ENCODE data around the gene GSKIP.

GSKIP gene

GRCh38 chr14:96376093-96376492 lies 12.8 kb downstream of the GSKIP start:
- H3K36me3 ChIP-seq (ENCODE audit: insufficient read depth, low read length), result no peaks in the 10 kb centered on the region
- H2AFZ ChIP-seq (ENCODE audit: low read length, unreplicated experiment), result no peak overlapping the region
- no peak overlapping the region for H3K27ac ChIP-seq (ENCODE audit: low read depth, low read length)
- no peaks in the 10 kb centered on the region for H3K27me3 ChIP-seq (ENCODE audit: insufficient read depth, low read length)
- H3K79me2 ChIP-seq (ENCODE audit: control insufficient read depth, insufficient read depth, low read length, unreplicated experiment), result no peaks in the 10 kb centered on the region
- H3K4me1 ChIP-seq (ENCODE audit: control insufficient read depth, insufficient read depth, low read length, unreplicated experiment), result no peaks in the 10 kb centered on the region
- H3K4me3 ChIP-seq (ENCODE audit: low read depth, low read length), result no peak overlapping the region

DNA sequence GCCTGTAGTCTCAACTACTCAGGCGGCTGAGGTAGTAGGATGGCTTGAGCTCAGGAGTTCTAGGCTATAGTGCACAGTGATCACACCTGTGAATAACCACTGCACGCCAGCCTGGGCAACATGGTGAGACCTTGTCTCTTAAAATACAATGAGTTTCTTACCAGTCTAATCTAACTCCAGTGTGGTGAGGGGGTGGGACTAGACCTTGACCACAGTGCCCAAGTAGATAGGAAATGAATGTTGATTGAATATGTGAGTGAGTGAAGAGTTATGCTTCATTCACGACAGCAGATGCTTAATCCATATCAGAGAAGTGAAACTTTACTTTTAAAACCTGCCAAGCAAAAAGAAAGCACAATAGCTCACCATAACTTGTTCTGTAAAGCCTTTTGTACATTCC lies 17.4 kb downstream of the GSKIP start:
- Histone ChIP-seq H3K4me3 (ENCODE audit: low read depth, low read length) (no peak overlapping the region), H3K27ac (ENCODE audit: low read depth, low read length) (no peak overlapping the region), H3K27me3 (ENCODE audit: insufficient read depth, low read length) (no peaks in the 10 kb centered on the region), H3K36me3 (ENCODE audit: insufficient read depth, low read length) (0 out of 2 replicates have a peak, but pooled peaks cover under 1% of the 10 kb centered on the region), H3K4me1 (ENCODE audit: control insufficient read depth, insufficient read depth, low read length, unreplicated experiment) (no peaks in the 10 kb centered on the region), H3K79me2 (ENCODE audit: control insufficient read depth, insufficient read depth, low read length, unreplicated experiment) (no peaks in the 10 kb centered on the region), H2AFZ (ENCODE audit: low read length, unreplicated experiment) (no peak overlapping the region)

- H3K4me3 ChIP-seq (ENCODE audit: low read depth, low read length), result no peak overlapping the region
- no peaks in the 10 kb centered on the region for H3K79me2 ChIP-seq (ENCODE audit: control insufficient read depth, insufficient read depth, low read length, unreplicated experiment)
- H3K27me3 ChIP-seq (ENCODE audit: insufficient read depth, low read length), result no peaks in the 10 kb centered on the region
- no peak overlapping the region for H2AFZ ChIP-seq (ENCODE audit: low read length, unreplicated experiment)
- no peaks in the 10 kb centered on the region for H3K4me1 ChIP-seq (ENCODE audit: control insufficient read depth, insufficient read depth, low read length, unreplicated experiment)
- no peak overlapping the region for H3K27ac ChIP-seq (ENCODE audit: low read depth, low read length)
- H3K36me3 ChIP-seq (ENCODE audit: insufficient read depth, low read length), result 0 out of 2 replicates have a peak, but pooled peaks cover 2% of the 10 kb centered on the region
Observed at GRCh38 chr14:96383445-96383844, 20.1 kb downstream of the GSKIP start.

GRCh38 chr14:96384053-96384452 lies 20.7 kb downstream of the GSKIP start:
- no peak overlapping the region for H3K4me3 ChIP-seq (ENCODE audit: low read depth, low read length)
- 0 out of 2 replicates have a peak, but pooled peaks cover 2% of the 10 kb centered on the region for H3K36me3 ChIP-seq (ENCODE audit: insufficient read depth, low read length)
- H3K79me2 ChIP-seq (ENCODE audit: control insufficient read depth, insufficient read depth, low read length, unreplicated experiment), result no peaks in the 10 kb centered on the region
- H3K4me1 ChIP-seq (ENCODE audit: control insufficient read depth, insufficient read depth, low read length, unreplicated experiment), result no peaks in the 10 kb centered on the region
- H3K27me3 ChIP-seq (ENCODE audit: insufficient read depth, low read length), result no peaks in the 10 kb centered on the region
- H3K27ac ChIP-seq (ENCODE audit: low read depth, low read length), result no peak overlapping the region
- H2AFZ ChIP-seq (ENCODE audit: low read length, unreplicated experiment), result no peak overlapping the region

DNA sequence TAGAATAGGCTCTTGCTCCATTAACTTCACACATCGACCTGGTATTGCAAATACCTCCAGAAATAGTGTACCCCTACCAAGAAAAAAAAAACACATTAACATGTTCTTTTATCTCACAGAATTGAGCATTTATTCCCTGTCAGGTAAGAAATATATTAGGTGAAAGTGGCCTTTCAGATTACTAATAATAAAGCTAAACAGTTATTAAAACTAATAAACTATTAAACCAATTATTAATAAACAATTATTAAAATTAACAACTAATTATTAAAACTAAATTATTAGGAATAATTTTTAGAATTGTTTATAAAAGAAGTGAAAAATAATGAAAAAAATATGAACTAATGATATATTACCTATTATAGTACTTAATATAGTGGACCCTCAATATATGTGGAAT lies 21.4 kb downstream of the GSKIP start:
- Histone ChIP-seq H3K27ac (ENCODE audit: low read depth, low read length) (no peak overlapping the region), H2AFZ (ENCODE audit: low read length, unreplicated experiment) (no peak overlapping the region), H3K36me3 (ENCODE audit: insufficient read depth, low read length) (0 out of 2 replicates have a peak, but pooled peaks cover 2% of the 10 kb centered on the region), H3K27me3 (ENCODE audit: insufficient read depth, low read length) (no peaks in the 10 kb centered on the region), H3K4me1 (ENCODE audit: control insufficient read depth, insufficient read depth, low read length, unreplicated experiment) (no peaks in the 10 kb centered on the region), H3K79me2 (ENCODE audit: control insufficient read depth, insufficient read depth, low read length, unreplicated experiment) (no peaks in the 10 kb centered on the region), H3K4me3 (ENCODE audit: low read depth, low read length) (no peak overlapping the region)

GRCh38 chr14:96385385-96385784 lies 22.1 kb downstream of the GSKIP start:
- H3K27ac ChIP-seq (ENCODE audit: low read depth, low read length), result no peak overlapping the region
- no peaks in the 10 kb centered on the region for H3K4me1 ChIP-seq (ENCODE audit: control insufficient read depth, insufficient read depth, low read length, unreplicated experiment)
- H3K36me3 ChIP-seq (ENCODE audit: insufficient read depth, low read length), result 0 out of 2 replicates have a peak, but pooled peaks cover 2% of the 10 kb centered on the region
- H2AFZ ChIP-seq (ENCODE audit: low read length, unreplicated experiment), result no peak overlapping the region
- no peak overlapping the region for H3K4me3 ChIP-seq (ENCODE audit: low read depth, low read length)
- H3K79me2 ChIP-seq (ENCODE audit: control insufficient read depth, insufficient read depth, low read length, unreplicated experiment), result no peaks in the 10 kb centered on the region
- no peaks in the 10 kb centered on the region for H3K27me3 ChIP-seq (ENCODE audit: insufficient read depth, low read length)

GRCh38 chr14:96390965-96391292 lies 27.6 kb downstream of the GSKIP start:
- Histone ChIP-seq H3K36me3 (ENCODE audit: insufficient read depth, low read length) (no peaks in the 10 kb centered on the region), H3K4me1 (ENCODE audit: control insufficient read depth, insufficient read depth, low read length, unreplicated experiment) (peaks cover 3% of the 10 kb centered on the region), H3K4me3 (ENCODE audit: low read depth, low read length) (peak overlapping the region; percentile 88), H3K79me2 (ENCODE audit: control insufficient read depth, insufficient read depth, low read length, unreplicated experiment) (no peaks in the 10 kb centered on the region), H2AFZ (ENCODE audit: low read length, unreplicated experiment) (peak overlapping the region; percentile 94), H3K27me3 (ENCODE audit: insufficient read depth, low read length) (no peaks in the 10 kb centered on the region), H3K27ac (ENCODE audit: low read depth, low read length) (no peak overlapping the region)

GRCh38 chr14:96391293-96392118 lies 28.2 kb downstream of the GSKIP start:
- H3K79me2 ChIP-seq (ENCODE audit: control insufficient read depth, insufficient read depth, low read length, unreplicated experiment), result no peaks in the 10 kb centered on the region
- H3K27me3 ChIP-seq (ENCODE audit: insufficient read depth, low read length), result no peaks in the 10 kb centered on the region
- H3K27ac ChIP-seq (ENCODE audit: low read depth, low read length), result peak overlapping the region; percentile 37; the same call in 1 of the 2 replicates
- peaks cover 3% of the 10 kb centered on the region for H3K4me1 ChIP-seq (ENCODE audit: control insufficient read depth, insufficient read depth, low read length, unreplicated experiment)
- H3K4me3 ChIP-seq (ENCODE audit: low read depth, low read length), result peak overlapping the region; percentile 88
- H3K36me3 ChIP-seq (ENCODE audit: insufficient read depth, low read length), result no peaks in the 10 kb centered on the region
- peak overlapping the region; percentile 94 for H2AFZ ChIP-seq (ENCODE audit: low read length, unreplicated experiment)

DNA sequence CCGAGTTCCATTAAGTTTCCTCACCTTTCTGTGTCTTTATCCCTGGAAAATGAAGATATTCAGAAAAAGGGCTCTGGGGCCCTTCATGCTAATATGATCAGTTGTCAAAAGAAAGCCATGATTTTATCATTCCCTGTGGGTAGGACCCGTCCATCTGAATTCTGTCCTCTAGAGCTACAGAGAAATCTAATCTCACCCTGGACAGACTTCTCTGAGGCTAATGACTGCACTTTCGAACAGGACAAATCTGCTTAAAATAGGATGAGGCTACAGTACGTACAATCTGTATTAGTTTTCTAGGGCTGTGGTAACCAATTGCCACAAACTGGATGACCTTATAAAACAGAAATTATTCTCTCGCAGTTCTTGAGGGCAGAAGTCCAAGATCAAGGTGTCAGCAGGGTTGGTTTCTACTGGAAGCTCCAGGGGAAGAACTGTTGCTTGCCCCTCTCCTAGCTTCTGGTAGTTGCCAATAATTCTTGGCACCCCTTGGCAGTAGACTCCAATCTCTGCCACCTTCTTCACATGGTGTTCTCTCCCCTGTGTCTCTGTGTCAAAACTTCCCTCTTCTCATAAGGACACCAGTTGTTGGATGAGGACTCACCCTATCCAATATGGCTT lies 29.9 kb downstream of the GSKIP start:
- no peak overlapping the region; the same call in 1 of the 2 replicates for H3K4me3 ChIP-seq (ENCODE audit: low read depth, low read length)
- no peak overlapping the region for H2AFZ ChIP-seq (ENCODE audit: low read length, unreplicated experiment)
- H3K27ac ChIP-seq (ENCODE audit: low read depth, low read length), result no peak overlapping the region
- peaks cover 3% of the 10 kb centered on the region for H3K4me1 ChIP-seq (ENCODE audit: control insufficient read depth, insufficient read depth, low read length, unreplicated experiment)
- no peaks in the 10 kb centered on the region for H3K36me3 ChIP-seq (ENCODE audit: insufficient read depth, low read length)
- H3K79me2 ChIP-seq (ENCODE audit: control insufficient read depth, insufficient read depth, low read length, unreplicated experiment), result no peaks in the 10 kb centered on the region
- H3K27me3 ChIP-seq (ENCODE audit: insufficient read depth, low read length), result peaks cover 6% of the 10 kb centered on the region; the same call in 1 of the 2 replicates

- Histone ChIP-seq H3K27ac (ENCODE audit: low read depth, low read length) (no peak overlapping the region), H3K4me1 (ENCODE audit: control insufficient read depth, insufficient read depth, low read length, unreplicated experiment) (peaks cover 3% of the 10 kb centered on the region), H3K27me3 (ENCODE audit: insufficient read depth, low read length) (peaks cover 16% of the 10 kb centered on the region), H2AFZ (ENCODE audit: low read length, unreplicated experiment) (no peak overlapping the region), H3K79me2 (ENCODE audit: control insufficient read depth, insufficient read depth, low read length, unreplicated experiment) (no peaks in the 10 kb centered on the region), H3K4me3 (ENCODE audit: low read depth, low read length) (no peak overlapping the region), H3K36me3 (ENCODE audit: insufficient read depth, low read length) (no peaks in the 10 kb centered on the region)
Observed at GRCh38 chr14:96394047-96394815, 30.9 kb downstream of the GSKIP start.
